ENCODE data around the gene KCNE4.

DNA sequence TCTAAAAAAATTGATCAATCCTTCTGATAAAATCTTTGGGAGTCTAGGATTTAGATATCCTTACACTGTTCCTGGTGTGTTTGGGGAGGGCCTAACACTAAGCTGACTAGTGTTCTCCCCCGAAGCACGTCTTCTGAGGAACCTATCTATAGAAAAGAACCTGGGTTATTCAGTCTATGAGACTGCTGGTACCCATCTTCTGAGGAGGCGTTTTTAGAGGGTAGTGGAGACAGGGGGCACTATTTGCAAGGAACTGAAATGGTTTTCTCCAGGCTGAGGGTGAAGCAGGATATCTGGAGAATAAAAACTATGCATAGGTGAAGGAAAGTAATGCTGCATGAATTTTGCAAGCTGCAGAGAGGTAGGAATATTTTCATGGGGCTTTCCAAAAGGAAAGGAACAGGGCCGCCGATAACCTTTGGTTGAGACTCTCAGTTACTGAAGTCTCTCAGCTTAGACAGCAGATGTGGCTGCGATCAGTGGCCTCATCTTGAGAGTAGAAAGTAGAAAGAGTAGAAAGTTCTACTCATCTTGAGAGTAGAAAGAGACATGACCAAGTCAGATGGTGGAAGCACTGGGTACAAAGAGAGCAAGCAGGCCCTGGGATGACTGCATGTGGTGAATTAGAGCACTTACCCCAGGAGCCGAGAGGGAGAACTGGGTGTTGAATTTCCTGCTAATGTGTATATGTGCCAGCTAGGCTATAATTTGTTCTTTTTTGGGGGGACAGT, 31.8 kb upstream of the KCNE4 start:
- no peak for TF ChIP-seq EZH2 (IDR thresholded peaks at IDR 0.05; ENCODE audit: borderline replicate concordance, insufficient read depth, low read depth, low read length, poor library complexity, severe bottlenecking)
- TF ChIP-seq, protein P1, sequence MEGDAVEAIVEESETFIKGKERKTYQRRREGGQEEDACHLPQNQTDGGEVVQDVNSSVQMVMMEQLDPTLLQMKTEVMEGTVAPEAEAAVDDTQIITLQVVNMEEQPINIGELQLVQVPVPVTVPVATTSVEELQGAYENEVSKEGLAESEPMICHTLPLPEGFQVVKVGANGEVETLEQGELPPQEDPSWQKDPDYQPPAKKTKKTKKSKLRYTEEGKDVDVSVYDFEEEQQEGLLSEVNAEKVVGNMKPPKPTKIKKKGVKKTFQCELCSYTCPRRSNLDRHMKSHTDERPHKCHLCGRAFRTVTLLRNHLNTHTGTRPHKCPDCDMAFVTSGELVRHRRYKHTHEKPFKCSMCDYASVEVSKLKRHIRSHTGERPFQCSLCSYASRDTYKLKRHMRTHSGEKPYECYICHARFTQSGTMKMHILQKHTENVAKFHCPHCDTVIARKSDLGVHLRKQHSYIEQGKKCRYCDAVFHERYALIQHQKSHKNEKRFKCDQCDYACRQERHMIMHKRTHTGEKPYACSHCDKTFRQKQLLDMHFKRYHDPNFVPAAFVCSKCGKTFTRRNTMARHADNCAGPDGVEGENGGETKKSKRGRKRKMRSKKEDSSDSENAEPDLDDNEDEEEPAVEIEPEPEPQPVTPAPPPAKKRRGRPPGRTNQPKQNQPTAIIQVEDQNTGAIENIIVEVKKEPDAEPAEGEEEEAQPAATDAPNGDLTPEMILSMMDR (IDR thresholded peaks at IDR 0.05): no peak
